Astrocyte (in vitro differentiated cells and primary cell): ENCODE measurements around the gene LDB3. TPM values are rescaled to one million over a fixed set of nuclear protein-coding genes. Genes with fewer than 3 reads are reported as not detected.

Experiments
- DNase-seq: peaks from one replicate; pipeline ENCODE4 v3.0.0-alpha.2; 2010; ENCODE audit warnings: low read depth
- FAIRE-seq: peaks from 2 replicates; lab custom pipeline; 2011; peaks lifted over from hg19 to GRCh38; lab: Jason Lieb, UNC
- H2AFZ ChIP-seq: 2 replicates; pipeline ENCODE4 v1.6.0; 2012; ENCODE audit warnings: low read depth, low read length, inconsistent platforms
- H3K27ac ChIP-seq: 2 replicates; pipeline ENCODE4 v1.5.1; 2011; ENCODE audit warnings: low read depth, low read length, inconsistent platforms
- H3K27me3 ChIP-seq: 2 replicates; pipeline ENCODE4 v1.6.0; 2011; ENCODE audit warnings: low read length, inconsistent platforms; ENCODE audit not compliant: insufficient read depth
- H3K36me3 ChIP-seq: 2 replicates; pipeline ENCODE4 v1.5.1; 2011; ENCODE audit warnings: low read length, inconsistent platforms; ENCODE audit not compliant: insufficient read depth
- H3K4me1 ChIP-seq: 2 replicates; pipeline ENCODE4 v1.5.1; 2011; ENCODE audit warnings: low read length, inconsistent platforms; ENCODE audit not compliant: insufficient read depth
- H3K4me2 ChIP-seq: 2 replicates; pipeline ENCODE4 v1.6.0; 2012; ENCODE audit warnings: low read length, inconsistent platforms
- H3K4me3 ChIP-seq: 2 replicates; pipeline ENCODE4 v1.5.1; 2011; ENCODE audit warnings: low read depth, mild to moderate bottlenecking, low read length, inconsistent platforms; ENCODE audit not compliant: insufficient read depth
- H3K79me2 ChIP-seq: 2 replicates; pipeline ENCODE4 v1.6.0; 2012; ENCODE audit warnings: mild to moderate bottlenecking, low read length, inconsistent platforms; ENCODE audit not compliant: insufficient read depth
- H3K9ac ChIP-seq: 2 replicates; pipeline ENCODE4 v1.6.0; 2012; ENCODE audit warnings: mild to moderate bottlenecking, low read length, inconsistent platforms
- H3K9me3 ChIP-seq: 2 replicates; pipeline ENCODE4 v1.5.1; 2012; ENCODE audit warnings: low read depth, mild to moderate bottlenecking, low read length, inconsistent platforms; ENCODE audit not compliant: insufficient read depth
- H4K20me1 ChIP-seq: 2 replicates; pipeline ENCODE4 v1.6.0; 2012; ENCODE audit warnings: low read length, inconsistent platforms; ENCODE audit not compliant: insufficient read depth
- H3K27ac Mint-ChIP-seq: one replicate; pipeline ENCODE4 v1.8.0; 2021; ENCODE audit warnings: mild to moderate bottlenecking, mixed read lengths; ENCODE audit not compliant: unreplicated experiment
- H3K27me3 Mint-ChIP-seq: one replicate; pipeline ENCODE4 v1.8.0; 2021; ENCODE audit warnings: low read depth, mixed read lengths; ENCODE audit not compliant: unreplicated experiment
- H3K36me3 Mint-ChIP-seq: one replicate; pipeline ENCODE4 v1.8.0; 2021; ENCODE audit warnings: low read depth, mixed read lengths; ENCODE audit not compliant: unreplicated experiment
- H3K4me1 Mint-ChIP-seq: one replicate; pipeline ENCODE4 v1.8.0; 2021; ENCODE audit warnings: low read depth, mixed read lengths; ENCODE audit not compliant: unreplicated experiment
- H3K4me3 Mint-ChIP-seq: one replicate; pipeline ENCODE4 v1.8.0; 2021; ENCODE audit warnings: mild to moderate bottlenecking, moderate library complexity, mixed read lengths; ENCODE audit not compliant: unreplicated experiment
- H3K9me3 Mint-ChIP-seq: one replicate; pipeline ENCODE4 v1.8.0; 2021; ENCODE audit warnings: mild to moderate bottlenecking, mixed read lengths; ENCODE audit not compliant: unreplicated experiment
- CTCF ChIP-seq: IDR thresholded peaks from 2 replicates; pipeline ENCODE4 v1.5.1; 2011; ENCODE audit warnings: low read depth, mild to moderate bottlenecking, inconsistent platforms, low read length, moderate library complexity; ENCODE audit not compliant: insufficient read depth
- EZH2 ChIP-seq: IDR thresholded peaks from 2 replicates; pipeline ENCODE4 v1.6.1; 2012; ENCODE audit warnings: mild to moderate bottlenecking, low read length, inconsistent platforms; ENCODE audit not compliant: insufficient read depth
- total RNA-seq: library from RNA; stranded (reverse); gene quantifications from 2 replicates; pipeline ENCODE4 v1.2.1, GENCODE V29; 2021

LDB3 gene
- total RNA-seq, 1 donor from 2014 or later: 3.5 TPM

GRCh38 chr10:86690657-86691084, 22.4 kb downstream of the LDB3 start:
- H3K4me1 ChIP-seq: peaks cover 14% of the 10 kb centered on the region
- H3K4me3 ChIP-seq: no peak overlapping the region
- FAIRE-seq: no peak
- H3K9ac ChIP-seq: no peak overlapping the region
- H2AFZ ChIP-seq: no peak overlapping the region
- no peak overlapping the region for H3K27ac Mint-ChIP-seq
- H3K4me3 Mint-ChIP-seq: no peak overlapping the region
- H3K36me3 ChIP-seq: no peaks in the 10 kb centered on the region
- H3K4me2 ChIP-seq: no peak overlapping the region
- H3K27me3 ChIP-seq: no peaks in the 10 kb centered on the region
- peaks cover 25% of the 10 kb centered on the region for H3K27me3 Mint-ChIP-seq
- H3K9me3 ChIP-seq: no peaks in the 10 kb centered on the region
- H3K36me3 Mint-ChIP-seq: no peaks in the 10 kb centered on the region
- no peak overlapping the region for H3K27ac ChIP-seq
- H3K79me2 ChIP-seq: no peaks in the 10 kb centered on the region
- peaks cover 19% of the 10 kb centered on the region for H3K4me1 Mint-ChIP-seq
- DNase-seq: no peak
- no peaks in the 10 kb centered on the region for H3K9me3 Mint-ChIP-seq
- no peaks in the 10 kb centered on the region for H4K20me1 ChIP-seq
- TF ChIP-seq CTCF: no peak
- TF ChIP-seq EZH2: no peak

- H3K4me3 ChIP-seq: no peak overlapping the region
- H3K79me2 ChIP-seq: no peaks in the 10 kb centered on the region
- H3K4me1 ChIP-seq: peaks cover 14% of the 10 kb centered on the region
- H2AFZ ChIP-seq: no peak overlapping the region
- no peaks in the 10 kb centered on the region for H3K36me3 ChIP-seq
- H3K9me3 Mint-ChIP-seq: no peaks in the 10 kb centered on the region
- peaks cover 2% of the 10 kb centered on the region for H3K36me3 Mint-ChIP-seq
- H4K20me1 ChIP-seq: no peaks in the 10 kb centered on the region
- no peaks in the 10 kb centered on the region for H3K9me3 ChIP-seq
- H3K4me3 Mint-ChIP-seq: no peak overlapping the region
- H3K9ac ChIP-seq: no peak overlapping the region
- TF ChIP-seq CTCF (no peak), EZH2 (no peak)
- H3K4me1 Mint-ChIP-seq: peaks cover 18% of the 10 kb centered on the region
- DNase-seq (no peak), FAIRE-seq (no peak)
- no peak overlapping the region for H3K4me2 ChIP-seq
- H3K27ac ChIP-seq: no peak overlapping the region
- no peak overlapping the region for H3K27ac Mint-ChIP-seq
- no peaks in the 10 kb centered on the region for H3K27me3 ChIP-seq
- peaks cover 31% of the 10 kb centered on the region for H3K27me3 Mint-ChIP-seq
Measured at GRCh38 chr10:86691333-86692022, 23.2 kb downstream of the LDB3 start.

- H3K9me3 Mint-ChIP-seq: no peaks in the 10 kb centered on the region
- H2AFZ ChIP-seq: no peak overlapping the region
- no peaks in the 10 kb centered on the region for H4K20me1 ChIP-seq
- H3K27me3 Mint-ChIP-seq: peaks cover 36% of the 10 kb centered on the region
- H3K36me3 Mint-ChIP-seq: peaks cover 7% of the 10 kb centered on the region
- no peak overlapping the region for H3K27ac ChIP-seq
- peaks cover 18% of the 10 kb centered on the region for H3K4me1 Mint-ChIP-seq
- H3K36me3 ChIP-seq: no peaks in the 10 kb centered on the region
- H3K27ac Mint-ChIP-seq: no peak overlapping the region
- H3K9me3 ChIP-seq: no peaks in the 10 kb centered on the region
- no peak overlapping the region for H3K4me3 Mint-ChIP-seq
- peaks cover 14% of the 10 kb centered on the region for H3K4me1 ChIP-seq
- no peaks in the 10 kb centered on the region for H3K27me3 ChIP-seq
- no peak for TF ChIP-seq CTCF
- no peak for TF ChIP-seq EZH2
- H3K4me3 ChIP-seq: no peak overlapping the region
- no peak overlapping the region for H3K4me2 ChIP-seq
- no peaks in the 10 kb centered on the region for H3K79me2 ChIP-seq
- H3K9ac ChIP-seq: no peak overlapping the region
- no peak for DNase-seq
- no peak for FAIRE-seq
Measured at GRCh38 chr10:86692023-86692514, 23.8 kb downstream of the LDB3 start.
